H9 (cell line): Measurements from ENCODE around the gene SMARCA2. TPM values are rescaled to one million over a fixed set of nuclear protein-coding genes. Genes with fewer than 3 reads are reported as not detected.

Experiments used
- DNase-seq: peaks from one replicate; pipeline ENCODE4 v3.0.0-alpha.2; 2017
- H2AFZ ChIP-seq: one replicate; pipeline ENCODE4 v1.6.1; 2013; ENCODE audit warnings: mild to moderate bottlenecking, low read length, control low read depth, moderate library complexity
- H2AK5ac ChIP-seq: 2 replicates; pipeline ENCODE4 v1.6.1; 2013; ENCODE audit warnings: low read length, control low read depth, mixed read lengths; ENCODE audit not compliant: insufficient read length
- H2BK120ac ChIP-seq: one replicate; pipeline ENCODE4 v1.6.1; 2013; ENCODE audit warnings: low read depth, mild to moderate bottlenecking, low read length, control low read depth, inconsistent platforms; ENCODE audit not compliant: poor library complexity, severe bottlenecking
- H2BK12ac ChIP-seq: 2 replicates; pipeline ENCODE4 v1.6.1; 2013; ENCODE audit warnings: low read length, control low read depth, mixed read lengths, low read depth; ENCODE audit not compliant: insufficient read length
- H2BK15ac ChIP-seq: 2 replicates; pipeline ENCODE4 v1.6.1; 2013; ENCODE audit warnings: low read depth, low read length, control low read depth
- H2BK20ac ChIP-seq: one replicate; pipeline ENCODE4 v1.6.1; 2013; ENCODE audit warnings: low read depth, mild to moderate bottlenecking, low read length, control low read depth, inconsistent platforms; ENCODE audit not compliant: poor library complexity, severe bottlenecking
- H2BK5ac ChIP-seq: 2 replicates; pipeline ENCODE4 v1.6.1; 2013; ENCODE audit warnings: low read length, control low read depth, mixed read lengths; ENCODE audit not compliant: insufficient read length
- H3K14ac ChIP-seq: 2 replicates; pipeline ENCODE4 v1.6.1; 2013; ENCODE audit warnings: low read length, control low read depth; ENCODE audit not compliant: insufficient read depth
- H3K18ac ChIP-seq: 2 replicates; pipeline ENCODE4 v1.6.1; 2013; ENCODE audit warnings: low read depth, mild to moderate bottlenecking, mixed read lengths, low read length, control low read depth; ENCODE audit not compliant: insufficient read length
- H3K23ac ChIP-seq: 2 replicates; pipeline ENCODE4 v1.6.1; 2013; ENCODE audit warnings: low read length, control low read depth, mixed read lengths, low read depth; ENCODE audit not compliant: insufficient read length
- H3K23me2 ChIP-seq: 2 replicates; pipeline ENCODE4 v1.6.1; 2013; ENCODE audit warnings: low read depth, mild to moderate bottlenecking, mixed read lengths, low read length, control low read depth; ENCODE audit not compliant: insufficient read length, poor library complexity, severe bottlenecking
- H3K27ac ChIP-seq: 2 replicates; pipeline ENCODE4 v1.5.1; 2013; ENCODE audit warnings: low read length, control low read depth, mixed read lengths, low read depth; ENCODE audit not compliant: insufficient read length
- H3K27me3 ChIP-seq: 2 replicates; pipeline ENCODE4 v1.6.1; 2013; ENCODE audit warnings: low read length, control low read depth, inconsistent platforms; ENCODE audit not compliant: insufficient read depth
- H3K4ac ChIP-seq: 2 replicates; pipeline ENCODE4 v1.6.1; 2013; ENCODE audit warnings: low read depth, mild to moderate bottlenecking, control low read depth, inconsistent platforms, low read length, moderate library complexity
- H3K4me1 ChIP-seq: 2 replicates; pipeline ENCODE4 v1.6.1; 2013; ENCODE audit warnings: low read length, control low read depth, inconsistent platforms; ENCODE audit not compliant: insufficient read depth
- H3K4me2 ChIP-seq: 2 replicates; pipeline ENCODE4 v1.6.1; 2013; ENCODE audit warnings: low read length, control low read depth, mixed read lengths; ENCODE audit not compliant: insufficient read length, insufficient read depth
- H3K56ac ChIP-seq: 2 replicates; pipeline ENCODE4 v1.6.1; 2013; ENCODE audit warnings: low read depth, mild to moderate bottlenecking, mixed read lengths, low read length, control low read depth; ENCODE audit not compliant: insufficient read length
- H3K79me1 ChIP-seq: 2 replicates; pipeline ENCODE4 v1.6.1; 2013; ENCODE audit warnings: low read depth, mild to moderate bottlenecking, moderate library complexity, low read length, control low read depth, inconsistent platforms; ENCODE audit not compliant: insufficient read depth, poor library complexity, severe bottlenecking
- H3K79me2 ChIP-seq: 2 replicates; pipeline ENCODE4 v1.6.1; 2013; ENCODE audit warnings: low read length, control low read depth, inconsistent platforms; ENCODE audit not compliant: insufficient read depth
- H3K9ac ChIP-seq: 2 replicates; pipeline ENCODE4 v1.6.1; 2013; ENCODE audit warnings: low read length, control low read depth, mixed read lengths; ENCODE audit not compliant: insufficient read length; ENCODE audit errors: extremely low read depth
- H3K9me3 ChIP-seq: one replicate; pipeline ENCODE4 v1.6.1; 2013; ENCODE audit warnings: low read depth, low read length, inconsistent platforms; ENCODE audit not compliant: control insufficient read depth
- H3T11ph ChIP-seq: one replicate; pipeline ENCODE4 v1.6.1; 2013; ENCODE audit warnings: mild to moderate bottlenecking, low read length, control low read depth, inconsistent platforms
- H4K20me1 ChIP-seq: one replicate; pipeline ENCODE4 v1.6.1; 2013; ENCODE audit not compliant: control insufficient read depth, insufficient read length, insufficient read depth
- H4K5ac ChIP-seq: 2 replicates; pipeline ENCODE4 v1.6.1; 2013; ENCODE audit warnings: low read depth, mild to moderate bottlenecking, mixed read lengths, low read length, control low read depth; ENCODE audit not compliant: insufficient read length
- H4K8ac ChIP-seq: replicated peaks from 2 replicates; pipeline ENCODE4 v1.6.1; 2013; ENCODE audit warnings: low read length, control low read depth, mixed read lengths, low read depth; ENCODE audit not compliant: insufficient read length
- H4K91ac ChIP-seq: 2 replicates; pipeline ENCODE4 v1.6.1; 2013; ENCODE audit warnings: low read depth, mild to moderate bottlenecking, moderate library complexity, mixed read lengths, low read length, control low read depth; ENCODE audit not compliant: insufficient read length
- H3K27ac Mint-ChIP-seq, 3 experiments: 2 replicates in 2 of 3; 3 replicates in 1 of 3; pipeline ENCODE4 v1.8.0; 2020 to 2021; ENCODE audit warnings: mixed read lengths in 3 of 3, mild to moderate bottlenecking in 1 of 3, moderate library complexity in 1 of 3
- H3K27me3 Mint-ChIP-seq: 2 replicates; pipeline ENCODE4 v1.8.0; 2021; ENCODE audit warnings: low read depth, mild to moderate bottlenecking, moderate library complexity, mixed read lengths
- H3K36me3 Mint-ChIP-seq, 3 experiments: 2 replicates in 2 of 3; 3 replicates in 1 of 3; pipeline ENCODE4 v1.8.0; 2020 to 2021; ENCODE audit warnings: low read depth in 3 of 3, mixed read lengths in 3 of 3; ENCODE audit not compliant: insufficient read depth in 1 of 3
- H3K4me1 Mint-ChIP-seq, 2 experiments: 2 replicates each; pipeline ENCODE4 v1.8.0; 2020; ENCODE audit warnings: mixed read lengths in 2 of 2
- H3K4me3 Mint-ChIP-seq, 2 experiments: 2 replicates in 1 of 2; 3 replicates in 1 of 2; pipeline ENCODE4 v1.8.0; 2020 to 2021; ENCODE audit warnings: mild to moderate bottlenecking in 2 of 2, mixed read lengths in 2 of 2, moderate library complexity in 1 of 2
- H3K9me3 Mint-ChIP-seq, 2 experiments: 2 replicates in 1 of 2; 3 replicates in 1 of 2; pipeline ENCODE4 v1.8.0; 2020; ENCODE audit warnings: mild to moderate bottlenecking in 2 of 2, mixed read lengths in 2 of 2, moderate library complexity in 1 of 2
- WGBS: extraction: QIAGEN DNeasy Blood & Tissue Kit; methylation state at CpG from one replicate; pipeline ENCODE4 v1.1.7; 2013; ENCODE audit warnings: missing lambda C conversion rate, low lambda C conversion rate, mixed read lengths; ENCODE audit not compliant: insufficient read length; ENCODE audit errors: extremely low coverage; 5-methylcytosine and 5-hydroxymethylcytosine counted together
- total RNA-seq: library from RNA; stranded (reverse); gene quantifications from 2 replicates; pipeline ENCODE4 v1.2.1, GENCODE V29; 2021
- TF ChIP-seq, protein P1 (sequence below): fragments of 200-600 bp; sonication (generic); conservative IDR thresholded peaks from 3 replicates; pipeline ENCODE4 v1.8.0; 2021; ENCODE audit warnings: antibody characterized with exemption, mild to moderate bottlenecking

The SMARCA2 gene
- total RNA-seq, 1 experiment from 2014 or later: 15.3 TPM

DNA sequence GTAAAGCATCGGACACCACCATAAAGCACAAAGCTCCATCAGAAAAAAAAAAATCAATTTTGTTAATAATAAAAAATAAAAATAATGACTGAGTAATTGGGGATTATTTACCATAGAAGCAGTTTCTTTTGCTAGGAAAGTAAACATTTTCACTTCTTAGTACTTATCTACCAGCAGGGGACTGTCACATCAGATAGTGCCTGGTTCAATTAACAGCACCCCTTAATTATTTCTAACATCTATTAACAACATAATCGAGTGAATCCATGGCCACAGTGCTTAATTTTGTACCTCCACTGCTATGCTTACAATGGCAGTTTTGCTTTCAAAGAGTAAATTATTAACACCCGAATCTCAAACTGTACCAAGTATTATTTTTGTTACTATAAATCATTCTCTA lies 221.7 kb downstream of the SMARCA2 start:
- Mint-ChIP-seq H3K9me3 (no peaks in the 10 kb centered on the region), H3K36me3 (peaks cover 0 to 7% (median 0%) of the 10 kb centered on the region in 3 experiments; a peak in 1 of 7 replicates), H3K27me3 (no peaks in the 10 kb centered on the region; the same call in 1 of the 2 replicates), H3K4me3 (no peak overlapping the region), H3K4me1 (peaks cover 22 to 28% of the 10 kb centered on the region in 2 experiments), H3K27ac (no peak overlapping the region)
- Histone ChIP-seq H2AFZ (no peak overlapping the region), H3T11ph (no peak overlapping the region), H3K23ac (no peak overlapping the region), H3K79me2 (no peaks in the 10 kb centered on the region), H2BK5ac (no peak overlapping the region), H3K4me2 (no peak overlapping the region), H3K27me3 (no peaks in the 10 kb centered on the region), H3K9ac (no peak overlapping the region), H2BK12ac (no peak overlapping the region), H4K5ac (no peak overlapping the region), H2BK20ac (no peak overlapping the region), H2AK5ac (no peak overlapping the region), H2BK15ac (no peak overlapping the region), H3K4ac (no peak overlapping the region), H3K56ac (no peak overlapping the region), H3K18ac (no peak overlapping the region), H3K9me3 (no peaks in the 10 kb centered on the region), H3K27ac (no peak overlapping the region), H3K14ac (no peak overlapping the region), H4K91ac (no peak overlapping the region), H2BK120ac (no peak overlapping the region), H4K20me1 (no peaks in the 10 kb centered on the region), H3K4me1 (no peaks in the 10 kb centered on the region; the same call in 1 of the 2 replicates), H3K23me2 (no peaks in the 10 kb centered on the region), H4K8ac (no peak overlapping the region), H3K79me1 (no peaks in the 10 kb centered on the region)
- DNase-seq: no peak
- TF ChIP-seq, protein P1, sequence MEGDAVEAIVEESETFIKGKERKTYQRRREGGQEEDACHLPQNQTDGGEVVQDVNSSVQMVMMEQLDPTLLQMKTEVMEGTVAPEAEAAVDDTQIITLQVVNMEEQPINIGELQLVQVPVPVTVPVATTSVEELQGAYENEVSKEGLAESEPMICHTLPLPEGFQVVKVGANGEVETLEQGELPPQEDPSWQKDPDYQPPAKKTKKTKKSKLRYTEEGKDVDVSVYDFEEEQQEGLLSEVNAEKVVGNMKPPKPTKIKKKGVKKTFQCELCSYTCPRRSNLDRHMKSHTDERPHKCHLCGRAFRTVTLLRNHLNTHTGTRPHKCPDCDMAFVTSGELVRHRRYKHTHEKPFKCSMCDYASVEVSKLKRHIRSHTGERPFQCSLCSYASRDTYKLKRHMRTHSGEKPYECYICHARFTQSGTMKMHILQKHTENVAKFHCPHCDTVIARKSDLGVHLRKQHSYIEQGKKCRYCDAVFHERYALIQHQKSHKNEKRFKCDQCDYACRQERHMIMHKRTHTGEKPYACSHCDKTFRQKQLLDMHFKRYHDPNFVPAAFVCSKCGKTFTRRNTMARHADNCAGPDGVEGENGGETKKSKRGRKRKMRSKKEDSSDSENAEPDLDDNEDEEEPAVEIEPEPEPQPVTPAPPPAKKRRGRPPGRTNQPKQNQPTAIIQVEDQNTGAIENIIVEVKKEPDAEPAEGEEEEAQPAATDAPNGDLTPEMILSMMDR: no peak; the same call in 2 of the 3 replicates
- WGBS: no CpG with 5 or more reads among the region's 3 CpGs
